GM23338 (cell line): ENCODE results near the gene BCAR3.

Experiments used
- POLR2AphosphoS5 ChIP-seq: IDR thresholded peaks from 2 replicates; pipeline ENCODE4 v1.6.1; 2016; ENCODE audit warnings: antibody characterized with exemption, low read depth
- TF ChIP-seq, protein P1 (sequence below), 2 experiments: fragments of 200-600 bp in 1 of 2; sonication (generic) in 1 of 2; conservative IDR thresholded peaks; 2 replicates each; pipeline versions ENCODE4 v1.5.1 to v1.6.1; 2016 to 2017; ENCODE audit warnings: antibody characterized with exemption in 2 of 2, low read depth in 2 of 2, mild to moderate bottlenecking in 2 of 2, moderate library complexity in 1 of 2

DNA sequence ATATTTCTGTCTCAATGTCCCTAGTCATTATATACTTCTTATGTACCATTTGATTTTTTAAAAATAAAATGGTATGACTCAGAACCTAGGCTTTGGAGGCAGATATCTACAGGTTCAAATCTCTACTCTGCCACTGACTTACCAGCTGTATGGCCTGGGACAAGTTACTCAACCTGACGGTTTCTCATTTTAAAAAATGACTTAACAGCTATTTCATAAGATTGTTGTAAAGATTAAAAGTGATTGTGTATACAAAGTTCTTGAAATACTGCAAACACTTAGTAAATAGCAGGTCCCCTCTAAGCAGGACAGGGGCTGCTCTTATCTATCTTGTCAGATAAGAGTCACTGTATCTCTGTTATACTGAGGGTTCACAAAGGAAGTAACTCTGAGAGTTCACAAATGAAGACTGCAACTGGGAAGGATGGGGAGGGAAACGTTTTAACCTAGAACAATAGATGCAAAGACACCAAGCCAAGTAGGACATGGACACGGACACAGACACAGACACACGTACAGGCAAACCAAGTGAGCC, 2.6 kb downstream of the BCAR3 start:
- TF ChIP-seq, protein P1, sequence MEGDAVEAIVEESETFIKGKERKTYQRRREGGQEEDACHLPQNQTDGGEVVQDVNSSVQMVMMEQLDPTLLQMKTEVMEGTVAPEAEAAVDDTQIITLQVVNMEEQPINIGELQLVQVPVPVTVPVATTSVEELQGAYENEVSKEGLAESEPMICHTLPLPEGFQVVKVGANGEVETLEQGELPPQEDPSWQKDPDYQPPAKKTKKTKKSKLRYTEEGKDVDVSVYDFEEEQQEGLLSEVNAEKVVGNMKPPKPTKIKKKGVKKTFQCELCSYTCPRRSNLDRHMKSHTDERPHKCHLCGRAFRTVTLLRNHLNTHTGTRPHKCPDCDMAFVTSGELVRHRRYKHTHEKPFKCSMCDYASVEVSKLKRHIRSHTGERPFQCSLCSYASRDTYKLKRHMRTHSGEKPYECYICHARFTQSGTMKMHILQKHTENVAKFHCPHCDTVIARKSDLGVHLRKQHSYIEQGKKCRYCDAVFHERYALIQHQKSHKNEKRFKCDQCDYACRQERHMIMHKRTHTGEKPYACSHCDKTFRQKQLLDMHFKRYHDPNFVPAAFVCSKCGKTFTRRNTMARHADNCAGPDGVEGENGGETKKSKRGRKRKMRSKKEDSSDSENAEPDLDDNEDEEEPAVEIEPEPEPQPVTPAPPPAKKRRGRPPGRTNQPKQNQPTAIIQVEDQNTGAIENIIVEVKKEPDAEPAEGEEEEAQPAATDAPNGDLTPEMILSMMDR (conservative IDR thresholded peaks at IDR 0.05; ENCODE audit: low read depth in 2 of 2) = no peak
- no peak for TF ChIP-seq POLR2AphosphoS5
